ENCODE data around the gene RANGAP1.

DNA sequence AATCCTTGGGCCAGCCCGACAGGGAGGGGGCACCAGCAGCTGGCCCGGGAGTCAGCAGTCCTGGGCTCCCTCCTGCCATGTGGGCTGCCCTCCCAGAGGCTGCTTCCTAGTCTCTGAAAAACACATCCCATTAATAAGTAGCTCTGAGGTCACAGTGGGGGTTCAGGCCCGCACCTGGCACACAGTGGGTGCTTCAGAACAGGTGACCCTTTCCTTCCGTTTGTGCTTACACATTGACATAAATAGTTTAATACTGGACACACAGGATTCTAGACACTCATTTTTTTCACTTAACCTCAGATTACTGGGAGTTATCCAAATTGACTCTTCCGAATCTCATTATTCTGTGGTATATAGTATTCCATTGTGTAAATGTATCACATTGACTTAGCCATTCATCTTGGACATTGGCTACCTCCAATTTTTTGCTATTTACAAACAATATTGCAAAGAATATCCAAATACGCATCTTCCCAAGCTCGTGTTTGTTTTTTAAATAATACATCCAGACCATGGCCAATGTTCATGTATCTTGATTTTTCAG, 44.8 kb downstream of the RANGAP1 start:
- TF ChIP-seq CBX2 (IDR thresholded peaks at IDR 0.05; ENCODE audit: borderline replicate concordance, low read depth) = no peak
- TF ChIP-seq, protein P1, sequence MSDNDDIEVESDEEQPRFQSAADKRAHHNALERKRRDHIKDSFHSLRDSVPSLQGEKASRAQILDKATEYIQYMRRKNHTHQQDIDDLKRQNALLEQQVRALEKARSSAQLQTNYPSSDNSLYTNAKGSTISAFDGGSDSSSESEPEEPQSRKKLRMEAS (IDR thresholded peaks at IDR 0.05) = no peak
- TF ChIP-seq, protein P2, sequence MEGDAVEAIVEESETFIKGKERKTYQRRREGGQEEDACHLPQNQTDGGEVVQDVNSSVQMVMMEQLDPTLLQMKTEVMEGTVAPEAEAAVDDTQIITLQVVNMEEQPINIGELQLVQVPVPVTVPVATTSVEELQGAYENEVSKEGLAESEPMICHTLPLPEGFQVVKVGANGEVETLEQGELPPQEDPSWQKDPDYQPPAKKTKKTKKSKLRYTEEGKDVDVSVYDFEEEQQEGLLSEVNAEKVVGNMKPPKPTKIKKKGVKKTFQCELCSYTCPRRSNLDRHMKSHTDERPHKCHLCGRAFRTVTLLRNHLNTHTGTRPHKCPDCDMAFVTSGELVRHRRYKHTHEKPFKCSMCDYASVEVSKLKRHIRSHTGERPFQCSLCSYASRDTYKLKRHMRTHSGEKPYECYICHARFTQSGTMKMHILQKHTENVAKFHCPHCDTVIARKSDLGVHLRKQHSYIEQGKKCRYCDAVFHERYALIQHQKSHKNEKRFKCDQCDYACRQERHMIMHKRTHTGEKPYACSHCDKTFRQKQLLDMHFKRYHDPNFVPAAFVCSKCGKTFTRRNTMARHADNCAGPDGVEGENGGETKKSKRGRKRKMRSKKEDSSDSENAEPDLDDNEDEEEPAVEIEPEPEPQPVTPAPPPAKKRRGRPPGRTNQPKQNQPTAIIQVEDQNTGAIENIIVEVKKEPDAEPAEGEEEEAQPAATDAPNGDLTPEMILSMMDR (IDR thresholded peaks at IDR 0.05) = no peak
- no peak for TF ChIP-seq HOXA7 (CRISPR knock-in tag; IDR thresholded peaks at IDR 0.05)
- TF ChIP-seq, protein P3, sequence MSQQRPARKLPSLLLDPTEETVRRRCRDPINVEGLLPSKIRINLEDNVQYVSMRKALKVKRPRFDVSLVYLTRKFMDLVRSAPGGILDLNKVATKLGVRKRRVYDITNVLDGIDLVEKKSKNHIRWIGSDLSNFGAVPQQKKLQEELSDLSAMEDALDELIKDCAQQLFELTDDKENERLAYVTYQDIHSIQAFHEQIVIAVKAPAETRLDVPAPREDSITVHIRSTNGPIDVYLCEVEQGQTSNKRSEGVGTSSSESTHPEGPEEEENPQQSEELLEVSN (IDR thresholded peaks at IDR 0.05; ENCODE audit: borderline replicate concordance, low read depth) = no peak
- no peak for TF ChIP-seq JUN (IDR thresholded peaks at IDR 0.05)
- no peak for TF ChIP-seq EP300 (IDR thresholded peaks at IDR 0.05)
